AG08396 (cell line): Measurements from ENCODE around the gene COX6B2.
A peak's percentile ranks its signal among the peaks of the same experiment; 100 is the strongest.
"Not testable (repeated sequence)": the region's sequence is repeated elsewhere in the genome, so short reads cannot be mapped to it uniquely, and the experiment has no call there.

ENCODE experiments used
- DNase-seq: peaks from one replicate; pipeline ENCODE4 v3.0.0; 2012; ENCODE audit warnings: low spot score, mixed read lengths

The COX6B2 gene

GRCh38 chr19:55341595-55342531 lies 12.7 kb downstream of the COX6B2 start:
- DNase-seq = no peak

DNA sequence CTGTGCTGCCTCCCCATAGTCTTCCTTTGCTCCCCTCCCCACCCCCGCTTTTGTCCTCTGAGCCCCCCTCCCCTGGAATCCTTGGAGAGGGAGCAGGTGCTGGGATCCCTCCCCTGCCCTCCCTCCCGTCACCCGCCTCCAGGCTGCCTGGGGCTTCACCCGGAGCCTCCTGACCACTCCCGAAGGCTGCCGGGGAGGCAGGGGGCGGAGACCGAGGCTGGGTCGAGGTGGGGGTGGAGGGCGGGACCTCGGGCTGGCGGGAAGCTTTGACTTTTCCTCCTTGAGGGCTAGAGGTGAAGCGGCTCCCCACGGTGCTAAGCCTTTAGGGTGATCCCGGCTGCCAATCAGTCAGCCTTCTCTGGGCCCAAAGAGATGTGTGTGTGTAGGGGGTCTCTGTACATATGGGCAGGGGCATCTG lies 13.3 kb downstream of the COX6B2 start:
- DNase-seq = peak; percentile 93

- DNase-seq = no peak
Measured at GRCh38 chr19:55340784-55341147, 13.8 kb downstream of the COX6B2 start.

- DNase-seq = no peak
Measured at GRCh38 chr19:55339889-55340783, 14.4 kb downstream of the COX6B2 start.

GRCh38 chr19:55339105-55339888 lies 15.2 kb downstream of the COX6B2 start, which contains the start of gene KMT5C:
TSS of gene KMT5C (plus strand) at chr19:55339876. CDS start at chr19:55341937, 2,061 bp downstream.
- peak; percentile 100 for DNase-seq

GRCh38 chr19:55336101-55336500 lies 18.4 kb downstream of the COX6B2 start:
- no peak for DNase-seq

- no peak for DNase-seq
Measured at GRCh38 chr19:55333870-55334269, 20.6 kb downstream of the COX6B2 start.

- DNase-seq = not testable (repeated sequence)
Measured at GRCh38 chr19:55329791-55330190, 24.7 kb downstream of the COX6B2 start.

GRCh38 chr19:55328774-55329318 lies 25.7 kb downstream of the COX6B2 start:
- peak; percentile 55 for DNase-seq

GRCh38 chr19:55325172-55325571 lies 29.3 kb downstream of the COX6B2 start, which contains the start of gene TMEM150B:
TSS of gene TMEM150B (minus strand) at chr19:55325341. CDS start at chr19:55321036, 4,305 bp downstream.
- DNase-seq = no peak

DNA sequence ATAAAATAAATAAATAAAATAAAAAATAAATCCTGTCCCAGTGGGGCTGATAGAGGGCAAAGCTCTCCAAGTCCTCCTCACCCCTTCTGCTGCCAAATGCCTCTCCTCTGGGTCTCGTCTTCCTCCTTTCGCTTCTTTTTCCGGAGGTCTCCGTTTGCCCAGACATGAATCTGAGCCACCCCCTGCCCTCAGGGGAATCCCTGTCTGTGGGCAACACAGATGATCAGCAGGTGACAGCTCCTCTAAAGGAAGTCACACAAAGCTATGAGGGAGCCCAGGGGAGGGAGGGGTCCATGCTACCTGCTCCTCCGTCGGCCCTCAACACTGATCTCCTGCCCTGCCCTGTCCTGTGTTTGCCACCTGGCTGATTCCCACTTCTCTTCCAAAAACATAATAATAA lies 29.9 kb downstream of the COX6B2 start:
- no peak for DNase-seq

GRCh38 chr19:55322204-55322885 lies 32.2 kb downstream of the COX6B2 start:
- DNase-seq = no peak

- no peak for DNase-seq
Measured at GRCh38 chr19:55321466-55322137, 32.9 kb downstream of the COX6B2 start.

GRCh38 chr19:55320844-55321419 lies 33.6 kb downstream of the COX6B2 start:
- no peak for DNase-seq

- peak; percentile 78 for DNase-seq
Measured at GRCh38 chr19:55319785-55320184, 34.7 kb downstream of the COX6B2 start.

- no peak for DNase-seq
Measured at GRCh38 chr19:55316646-55317045, 37.9 kb downstream of the COX6B2 start.

- DNase-seq = no peak
Measured at GRCh38 chr19:55315956-55316525, 38.5 kb downstream of the COX6B2 start.

DNA sequence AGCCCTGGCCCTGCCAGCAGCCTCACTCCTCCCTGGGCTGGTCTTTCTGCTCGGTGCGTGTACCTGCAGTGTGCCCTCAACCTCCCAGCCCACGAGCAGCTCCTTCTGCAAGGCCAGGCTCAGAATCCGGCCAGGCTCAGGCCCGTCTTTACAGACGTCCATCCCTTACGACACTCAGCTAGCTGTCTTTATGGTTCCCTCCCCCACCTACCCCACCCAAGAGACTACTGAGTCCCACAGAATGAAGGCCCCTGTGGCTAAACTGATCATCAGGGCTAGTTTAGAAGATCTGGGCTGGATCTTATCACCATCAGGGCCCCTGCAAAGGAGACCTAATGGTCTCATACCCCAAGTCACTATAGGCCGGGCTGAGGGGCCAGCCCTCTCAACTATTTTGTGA lies 40.1 kb downstream of the COX6B2 start:
- no peak for DNase-seq
